Spleen (tissue), 7 donors: Measurements from ENCODE around the gene TICRR.
A peak's percentile ranks its signal among the peaks of the same experiment; 100 is the strongest.

Source experiments
- CTCF ChIP-seq, 11 experiments: fragments of 200-600 bp in 7 of 11; fragments of 450-650 bp in 4 of 11; sonication (generic) in 4 of 11; IDR thresholded peaks in 8 of 11; conservative IDR thresholded peaks in 3 of 11; 1 replicate in 7 of 11; 2 replicates in 4 of 11; pipeline versions ENCODE4 v1.4.0 to v1.8.0; 2016 to 2021; ENCODE audit warnings: antibody characterized with exemption in 11 of 11, inconsistent platforms in 4 of 11, mild to moderate bottlenecking in 1 of 11
- POLR2A ChIP-seq, 3 donors: fragments of 450-650 bp; IDR thresholded peaks; one replicate each; pipeline ENCODE4 v1.5.1; 2017; ENCODE audit warnings: antibody characterized with exemption in 3 of 3, mild to moderate bottlenecking in 1 of 3
- donor health status: DM: no; HTN: no; CAD: no; lungs with moderate emphysema.
- donor health status: DM: no; HTN: no; CAD: no.
- donor health status: DM: no; HTN: no; CAD: no.

DNA sequence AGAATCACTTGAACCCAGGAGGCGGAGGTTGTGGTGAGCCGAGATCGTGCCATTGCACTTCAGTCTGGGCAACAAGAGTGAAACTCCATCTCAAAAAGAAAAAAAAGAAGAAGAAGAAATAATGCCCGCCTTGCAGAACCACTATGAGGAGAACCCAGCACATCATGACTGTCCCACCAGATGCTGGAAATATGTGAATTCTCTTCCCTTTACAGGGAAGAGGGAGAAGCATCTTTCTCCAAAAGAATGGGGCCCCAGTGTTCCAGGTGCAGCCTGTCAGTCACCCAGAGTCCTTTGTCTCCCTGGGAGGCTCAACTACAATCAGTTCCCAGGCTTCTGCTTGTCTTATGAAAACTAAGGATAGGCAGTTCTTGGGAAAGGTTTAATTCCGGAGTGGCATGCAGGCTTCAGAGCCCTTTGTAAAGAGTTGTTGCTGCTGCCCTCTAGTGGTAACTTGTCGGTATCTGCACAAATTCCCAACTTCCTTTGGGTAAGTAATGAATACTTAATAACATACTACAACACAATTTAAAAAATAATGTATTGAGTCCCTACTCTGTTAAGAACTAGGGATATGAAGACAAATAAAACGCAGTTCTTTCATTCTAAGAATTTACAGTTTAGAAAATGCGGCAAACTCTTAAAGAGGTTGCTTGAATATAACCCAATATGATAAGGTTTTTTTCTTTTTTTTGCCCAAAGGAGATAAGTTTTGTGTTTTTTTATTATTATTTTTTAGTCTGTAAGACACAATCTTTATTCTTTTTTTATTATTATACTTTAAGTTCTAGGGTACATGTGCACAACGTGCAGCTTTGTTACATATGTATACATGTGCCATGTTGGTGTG, 18.6 kb upstream of the TICRR start:
- TF ChIP-seq CTCF (IDR thresholded peaks at IDR 0.05 in 8 of 11, conservative IDR thresholded peaks at IDR 0.05 in 3 of 11), result peak in 10 of 11 experiments; percentile 20 to 82 (median 72)
- no peak for TF ChIP-seq POLR2A (IDR thresholded peaks at IDR 0.05)
